Stomach smooth muscle (tissue), 2 donors: ENCODE measurements around the gene ZFYVE9.
"Not testable (repeated sequence)": the region's sequence is repeated elsewhere in the genome, so short reads cannot be mapped to it uniquely, and the experiment has no call there.

Experiments used
- H3K27ac ChIP-seq: one replicate; pipeline ENCODE4 v1.7.0; 2013; ENCODE audit warnings: mild to moderate bottlenecking, low read length, inconsistent platforms
- H3K27me3 ChIP-seq, 2 donors: one replicate each; pipeline ENCODE4 v1.7.0; 2013; ENCODE audit warnings: low read length in 2 of 2; ENCODE audit not compliant: insufficient read depth in 2 of 2, control insufficient read depth in 1 of 2
- H3K36me3 ChIP-seq, 2 donors: one replicate each; pipeline ENCODE4 v1.7.0; 2013; ENCODE audit warnings: low read length in 2 of 2; ENCODE audit not compliant: control insufficient read depth in 2 of 2, insufficient read depth in 2 of 2
- H3K4me1 ChIP-seq: one replicate; pipeline ENCODE4 v1.7.0; 2013; ENCODE audit warnings: low read length; ENCODE audit not compliant: control insufficient read depth, insufficient read depth
- H3K4me3 ChIP-seq, 2 donors: one replicate each; pipeline ENCODE4 v1.7.0; 2013; ENCODE audit warnings: low read length in 2 of 2
- H3K9ac ChIP-seq, 2 donors: one replicate each; pipeline ENCODE4 v1.7.0; 2013; ENCODE audit warnings: low read length in 2 of 2, mild to moderate bottlenecking in 1 of 2
- H3K9me3 ChIP-seq, 2 donors: one replicate each; pipeline ENCODE4 v1.7.0; 2013; ENCODE audit warnings: low read length in 2 of 2; ENCODE audit not compliant: control insufficient read depth in 2 of 2
- donor health status: healthy.
- donor health status: Pancreatic carcinoma.

The ZFYVE9 gene

DNA sequence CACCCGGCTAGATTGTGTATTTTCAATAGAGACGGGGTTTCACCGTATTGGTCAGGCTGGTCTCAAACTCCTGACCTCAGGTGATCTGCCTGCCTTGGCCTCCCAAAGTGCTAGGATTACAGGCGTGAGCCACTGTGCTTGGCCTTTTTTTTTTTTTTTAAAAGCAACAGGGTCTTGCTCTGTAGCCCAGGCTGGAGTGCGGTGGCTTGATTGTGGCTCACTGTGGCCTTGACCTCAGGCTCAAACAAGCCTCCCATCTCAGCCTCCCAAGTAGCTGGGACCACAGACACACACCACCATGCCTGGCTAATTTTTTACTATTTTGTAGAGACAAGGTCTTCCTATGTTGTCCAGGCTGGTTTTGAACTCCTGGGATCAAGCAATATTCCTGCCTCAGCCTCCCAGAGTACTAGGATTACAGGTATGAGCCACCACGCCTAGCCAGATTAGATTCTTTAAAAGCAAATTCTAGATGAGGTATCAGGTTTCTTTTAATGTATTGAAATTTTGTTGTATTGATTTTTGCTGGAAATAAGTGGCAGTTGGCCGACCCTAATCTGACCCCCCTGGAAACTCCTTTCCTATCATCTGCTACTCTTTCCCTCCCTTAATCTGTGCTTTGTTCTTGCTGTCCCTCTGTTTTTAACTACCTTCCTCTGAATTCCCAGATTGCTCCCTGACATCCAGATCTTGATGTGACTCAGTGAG, 26.6 kb downstream of the ZFYVE9 start:
- no peaks in the 10 kb centered on the region for H3K4me1 ChIP-seq
- H3K36me3 ChIP-seq = no peaks in the 10 kb centered on the region
- no peaks in the 10 kb centered on the region for H3K27me3 ChIP-seq
- H3K9ac ChIP-seq = no peak overlapping the region
- H3K9me3 ChIP-seq = no peaks in the 10 kb centered on the region
- H3K4me3 ChIP-seq = no peak overlapping the region
- no peak overlapping the region for H3K27ac ChIP-seq

- not testable (repeated sequence) for H3K4me3 ChIP-seq, H3K27me3 ChIP-seq, H3K4me1 ChIP-seq, H3K36me3 ChIP-seq, H3K9ac ChIP-seq, H3K27ac ChIP-seq, H3K9me3 ChIP-seq
These were observed 29.3 kb downstream of the ZFYVE9 start for GRCh38 chr1:52171149-52171548.

DNA sequence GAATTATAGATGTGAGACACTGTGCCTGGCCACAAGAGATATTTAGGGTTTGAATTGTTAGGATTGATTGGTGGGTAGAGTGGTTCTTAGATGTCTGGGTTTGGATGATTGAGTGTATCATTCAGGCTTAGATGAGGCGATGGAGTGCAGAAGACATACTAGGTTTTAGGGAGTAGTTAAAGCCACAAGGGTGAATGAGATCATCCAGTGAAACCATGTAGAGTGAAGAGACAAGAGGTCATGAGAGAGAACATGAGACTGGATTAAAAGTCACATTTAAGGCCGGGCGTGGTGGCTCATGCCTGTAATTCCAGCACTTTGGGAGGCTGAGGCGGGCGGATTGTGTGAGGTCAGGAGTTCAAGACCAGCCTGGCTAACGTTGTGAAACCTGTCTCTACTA, 37.2 kb downstream of the ZFYVE9 start:
- H3K9me3 ChIP-seq = no peaks in the 10 kb centered on the region
- H3K4me1 ChIP-seq = no peaks in the 10 kb centered on the region
- no peak overlapping the region for H3K9ac ChIP-seq
- H3K27ac ChIP-seq = no peak overlapping the region
- no peaks in the 10 kb centered on the region for H3K27me3 ChIP-seq
- H3K36me3 ChIP-seq = no peaks in the 10 kb centered on the region
- H3K4me3 ChIP-seq = no peak overlapping the region

GRCh38 chr1:52180176-52180575, 38.3 kb downstream of the ZFYVE9 start:
- no peaks in the 10 kb centered on the region for H3K36me3 ChIP-seq
- H3K9me3 ChIP-seq = no peaks in the 10 kb centered on the region
- no peaks in the 10 kb centered on the region for H3K27me3 ChIP-seq
- H3K4me1 ChIP-seq = no peaks in the 10 kb centered on the region
- no peak overlapping the region for H3K4me3 ChIP-seq
- H3K27ac ChIP-seq = no peak overlapping the region
- H3K9ac ChIP-seq = no peak overlapping the region

DNA sequence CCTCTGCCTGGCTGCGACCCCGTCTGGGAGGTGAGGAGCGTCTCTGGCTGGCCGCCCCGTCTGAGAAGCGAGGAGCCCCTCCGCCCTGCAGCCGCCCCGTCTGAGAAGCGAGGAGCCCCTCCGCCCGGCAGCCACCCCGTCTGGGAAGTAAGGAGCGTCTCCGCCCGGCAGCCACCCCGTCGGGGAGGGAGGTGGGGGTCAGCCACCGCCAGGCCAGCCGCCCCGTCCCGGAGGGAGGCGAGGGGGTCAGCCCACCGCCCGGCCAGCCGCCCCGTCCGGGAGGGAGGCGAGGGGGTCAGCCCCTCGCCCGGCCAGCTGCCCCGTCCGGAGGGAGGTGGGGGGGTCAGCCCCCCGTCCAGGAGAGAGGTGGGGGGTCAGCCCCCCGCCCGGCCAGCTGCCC, 39.9 kb downstream of the ZFYVE9 start:
- not testable (repeated sequence) for H3K9me3 ChIP-seq, H3K36me3 ChIP-seq, H3K27me3 ChIP-seq, H3K9ac ChIP-seq, H3K4me3 ChIP-seq, H3K27ac ChIP-seq, H3K4me1 ChIP-seq

DNA sequence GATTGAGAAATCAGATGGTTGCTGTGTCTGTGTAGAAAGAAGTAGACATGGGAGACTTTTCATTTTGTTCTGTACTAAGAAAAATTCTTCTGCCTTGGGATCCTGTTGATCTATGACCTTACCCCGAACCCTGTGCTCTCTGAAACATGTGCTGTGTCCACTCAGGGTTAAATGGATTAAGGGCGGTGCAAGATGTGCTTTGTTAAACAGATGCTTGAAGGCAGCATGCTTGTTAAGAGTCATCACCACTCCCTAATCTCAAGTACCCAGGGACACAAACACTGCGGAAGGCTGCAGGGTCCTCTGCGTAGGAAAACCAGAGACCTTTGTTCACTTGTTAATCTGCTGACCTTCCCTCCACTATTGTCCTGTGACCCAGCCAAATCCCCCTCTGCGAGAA, 40.4 kb downstream of the ZFYVE9 start:
- not testable (repeated sequence) for H3K4me3 ChIP-seq, H3K27ac ChIP-seq, H3K4me1 ChIP-seq, H3K27me3 ChIP-seq, H3K9me3 ChIP-seq, H3K36me3 ChIP-seq, H3K9ac ChIP-seq

DNA sequence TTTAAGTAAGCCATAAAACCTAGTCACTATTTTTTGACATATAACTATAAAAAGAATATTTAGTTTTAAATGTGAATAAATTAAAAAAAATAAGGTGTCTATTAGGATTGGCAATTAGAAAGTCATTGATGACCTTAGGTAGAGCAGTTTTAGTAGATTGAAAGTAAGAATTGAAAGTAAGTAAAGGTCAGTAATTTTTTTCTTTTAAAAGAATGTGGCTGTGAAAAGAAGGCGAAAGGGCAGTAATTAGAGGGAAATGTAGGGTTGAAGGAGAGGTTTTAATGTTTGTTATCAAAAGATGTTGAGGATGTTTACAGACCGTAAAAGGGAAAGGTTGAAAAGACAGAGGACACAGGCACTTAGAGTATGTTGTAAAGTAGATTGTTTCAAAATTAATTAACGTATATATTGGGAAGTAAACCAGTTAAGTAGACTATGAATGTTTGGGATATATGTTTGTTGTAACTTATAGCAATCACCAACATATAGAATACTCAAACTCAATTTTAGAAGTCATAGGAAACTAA, 41.0 kb downstream of the ZFYVE9 start:
- no peak overlapping the region for H3K9ac ChIP-seq
- H3K27ac ChIP-seq = no peak overlapping the region
- no peak overlapping the region for H3K4me3 ChIP-seq
- no peaks in the 10 kb centered on the region for H3K36me3 ChIP-seq
- H3K9me3 ChIP-seq = no peaks in the 10 kb centered on the region
- H3K27me3 ChIP-seq = no peaks in the 10 kb centered on the region
- H3K4me1 ChIP-seq = peaks cover 3% of the 10 kb centered on the region

DNA sequence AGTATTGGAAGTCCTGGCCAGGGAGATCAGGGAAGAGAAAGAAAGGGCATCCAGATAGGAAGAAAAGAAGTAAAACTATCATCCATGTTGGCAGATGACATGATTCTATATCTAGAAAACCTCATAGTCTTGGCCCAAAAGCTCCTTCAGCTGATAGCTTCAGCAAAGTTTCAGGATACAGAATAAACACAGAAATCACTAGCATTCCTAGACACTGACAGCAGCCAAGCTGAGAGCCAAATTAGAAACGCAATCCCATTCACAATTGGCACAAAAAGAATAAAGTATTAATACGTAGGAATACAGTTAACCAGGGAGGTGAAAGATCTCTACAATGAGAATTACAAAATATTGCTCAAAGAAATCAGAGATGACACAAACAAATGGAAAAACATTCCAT, 44.6 kb downstream of the ZFYVE9 start:
- Histone ChIP-seq H3K4me3 (no peak overlapping the region), H3K27ac (no peak overlapping the region), H3K27me3 (no peaks in the 10 kb centered on the region), H3K9ac (no peak overlapping the region), H3K9me3 (no peaks in the 10 kb centered on the region), H3K36me3 (no peaks in the 10 kb centered on the region), H3K4me1 (peaks cover 3% of the 10 kb centered on the region)

GRCh38 chr1:52189898-52190480, 48.1 kb downstream of the ZFYVE9 start:
- H3K36me3 ChIP-seq = no peaks in the 10 kb centered on the region
- H3K27ac ChIP-seq = no peak overlapping the region
- H3K4me3 ChIP-seq = no peak overlapping the region
- H3K9ac ChIP-seq = no peak overlapping the region
- no peaks in the 10 kb centered on the region for H3K9me3 ChIP-seq
- no peaks in the 10 kb centered on the region for H3K27me3 ChIP-seq
- H3K4me1 ChIP-seq = peaks cover 3% of the 10 kb centered on the region

DNA sequence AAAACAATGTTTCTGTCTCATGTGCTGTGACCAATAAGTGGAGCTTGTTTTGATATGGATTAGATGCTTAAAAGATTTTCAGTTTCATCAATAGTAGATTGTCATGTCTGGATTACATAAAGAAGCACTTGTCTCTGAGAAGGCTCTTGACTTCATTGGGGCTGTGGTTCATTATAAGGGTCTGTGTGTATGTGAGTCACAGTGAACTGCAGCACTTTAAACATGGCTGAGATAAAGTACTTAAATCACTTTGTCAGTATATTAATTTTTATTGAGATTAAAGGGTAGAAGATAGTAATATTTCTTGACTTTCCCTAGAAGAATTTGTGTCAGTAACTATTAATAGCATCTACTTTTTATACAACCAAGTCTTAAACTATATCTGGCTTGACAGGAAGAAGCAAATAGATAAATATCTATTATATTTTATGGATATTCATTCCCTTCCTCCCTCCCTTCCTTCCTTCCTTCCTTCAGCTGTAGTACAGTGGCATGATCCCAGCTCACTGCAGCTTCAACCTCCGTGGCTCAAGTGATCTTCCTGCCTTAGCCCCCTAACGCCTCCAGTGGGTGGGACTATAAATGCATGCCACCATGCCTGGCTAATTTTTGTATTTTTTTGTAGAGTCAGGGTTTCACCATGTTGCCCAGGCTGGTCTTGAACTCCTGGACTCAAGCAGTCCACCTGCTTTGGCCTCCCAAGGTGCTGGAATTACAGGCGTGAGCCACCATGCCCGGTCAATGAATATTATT, 48.8 kb downstream of the ZFYVE9 start:
- H3K27me3 ChIP-seq = no peaks in the 10 kb centered on the region
- H3K27ac ChIP-seq = no peak overlapping the region
- H3K9me3 ChIP-seq = no peaks in the 10 kb centered on the region
- H3K36me3 ChIP-seq = no peaks in the 10 kb centered on the region
- H3K9ac ChIP-seq = no peak overlapping the region
- H3K4me3 ChIP-seq = no peak overlapping the region
- H3K4me1 ChIP-seq = peaks cover 3% of the 10 kb centered on the region
